Activated CD8-positive, alpha-beta T cell treated with anti-CD3 and anti-CD28 coated beads for 36 hours (primary cell): ENCODE measurements around the gene COL5A1. TPM values are rescaled to one million over a fixed set of nuclear protein-coding genes. Genes with fewer than 3 reads are reported as not detected.

Experiments
- ATAC-seq: fragments of 200-7000 bp; cut with Tn5 transposase; one replicate; pipeline ENCODE4 v1.10.0; 2021; ENCODE audit warnings: mild to moderate bottlenecking, moderate library complexity
- CTCF ChIA-PET: fragments of 350-600 bp; sonication (Branson Sonifier 250); formaldehyde crosslinking; loops from one replicate; lab custom pipeline; 2021; ENCODE audit warnings: antibody characterized with exemption; lab: Charles Lee
- POLR2A ChIA-PET: fragments of 350-600 bp; sonication (Branson Sonifier 250); formaldehyde crosslinking; loops from one replicate; lab custom pipeline; 2021; ENCODE audit warnings: antibody characterized with exemption; lab: Charles Lee
- DNase-seq: peaks from one replicate; pipeline ENCODE4 v3.0.0-alpha.2; 2020
- H3K27ac Mint-ChIP-seq: one replicate; pipeline ENCODE4 v1.8.0; 2021; ENCODE audit warnings: mild to moderate bottlenecking, mixed read lengths
- H3K27me3 Mint-ChIP-seq: one replicate; pipeline ENCODE4 v1.8.0; 2021; ENCODE audit warnings: mixed read lengths
- H3K36me3 Mint-ChIP-seq: one replicate; pipeline ENCODE4 v1.8.0; 2021; ENCODE audit warnings: low read depth, mixed read lengths
- H3K4me1 Mint-ChIP-seq: one replicate; pipeline ENCODE4 v1.8.0; 2021; ENCODE audit warnings: low read depth, mixed read lengths
- H3K4me3 Mint-ChIP-seq: one replicate; pipeline ENCODE4 v1.8.0; 2021; ENCODE audit warnings: mild to moderate bottlenecking, moderate library complexity, mixed read lengths
- H3K9me3 Mint-ChIP-seq: one replicate; pipeline ENCODE4 v1.8.0; 2021; ENCODE audit warnings: mixed read lengths
- CTCF ChIP-seq: fragments of 200-600 bp; IDR thresholded peaks from one replicate; pipeline ENCODE4 v1.8.0; 2022; ENCODE audit warnings: antibody characterized with exemption, mild to moderate bottlenecking
- intact Hi-C: fragments of 100-400 bp; cut with micrococcal nuclease; formaldehyde crosslinking; loops from one replicate; pipeline ENCODE4 v1.10.0; 2022
- total RNA-seq, 2 experiments: library from RNA; stranded (reverse); gene quantifications; one replicate each; pipeline ENCODE4 v1.2.3, GENCODE V29; 2021

COL5A1 gene
- total RNA-seq, 2 experiments from 2014 or later, result 0.29 to 0.34 TPM

GRCh38 chr9:134628354-134628736 is 13.3 kb upstream of the COL5A1 start:
- TF ChIP-seq CTCF, result no peak
- Mint-ChIP-seq H3K36me3 (no peaks in the 10 kb centered on the region), H3K27me3 (no peaks in the 10 kb centered on the region), H3K4me3 (no peak overlapping the region), H3K9me3 (no peaks in the 10 kb centered on the region), H3K4me1 (no peaks in the 10 kb centered on the region), H3K27ac (no peak overlapping the region)
- intact Hi-C loops, result no loop called here
- ATAC-seq (no peak), DNase-seq (no peak)
- ChIA-PET CTCF (no interaction called here), POLR2A (no interaction called here)

- Mint-ChIP-seq H3K9me3 (no peaks in the 10 kb centered on the region), H3K27me3 (no peaks in the 10 kb centered on the region), H3K4me1 (no peaks in the 10 kb centered on the region), H3K4me3 (no peak overlapping the region), H3K27ac (no peak overlapping the region), H3K36me3 (no peaks in the 10 kb centered on the region)
- intact Hi-C loops, result no loop called here
- ATAC-seq (no peak), DNase-seq (no peak)
- ChIA-PET CTCF (no interaction called here), POLR2A (no interaction called here)
- TF ChIP-seq CTCF, result no peak
These were observed 12.5 kb upstream of the COL5A1 start for GRCh38 chr9:134629061-134629585.

GRCh38 chr9:134629586-134630392 is 11.8 kb upstream of the COL5A1 start:
- no peak overlapping the region for H3K27ac Mint-ChIP-seq
- H3K27me3 Mint-ChIP-seq, result no peaks in the 10 kb centered on the region
- ChIA-PET CTCF (no interaction called here), POLR2A (no interaction called here)
- ATAC-seq, result no peak
- no peak for DNase-seq
- TF ChIP-seq CTCF, result no peak
- H3K9me3 Mint-ChIP-seq, result no peaks in the 10 kb centered on the region
- no peaks in the 10 kb centered on the region for H3K36me3 Mint-ChIP-seq
- no peak overlapping the region for H3K4me3 Mint-ChIP-seq
- no peaks in the 10 kb centered on the region for H3K4me1 Mint-ChIP-seq
- intact Hi-C loops, result no loop called here

GRCh38 chr9:134630393-134630790 is 11.2 kb upstream of the COL5A1 start:
- no peaks in the 10 kb centered on the region for H3K4me1 Mint-ChIP-seq
- TF ChIP-seq CTCF, result no peak
- ATAC-seq (no peak), DNase-seq (no peak)
- ChIA-PET CTCF (no interaction called here), POLR2A (no interaction called here)
- no peak overlapping the region for H3K27ac Mint-ChIP-seq
- H3K9me3 Mint-ChIP-seq, result no peaks in the 10 kb centered on the region
- H3K27me3 Mint-ChIP-seq, result no peaks in the 10 kb centered on the region
- intact Hi-C loops, result no loop called here
- no peak overlapping the region for H3K4me3 Mint-ChIP-seq
- no peaks in the 10 kb centered on the region for H3K36me3 Mint-ChIP-seq

GRCh38 chr9:134630861-134631260 is 10.7 kb upstream of the COL5A1 start:
- intact Hi-C loops, result no loop called here
- Mint-ChIP-seq H3K36me3 (no peaks in the 10 kb centered on the region), H3K4me3 (no peak overlapping the region), H3K9me3 (no peaks in the 10 kb centered on the region), H3K4me1 (no peaks in the 10 kb centered on the region), H3K27ac (no peak overlapping the region), H3K27me3 (no peaks in the 10 kb centered on the region)
- no peak for DNase-seq
- POLR2A ChIA-PET, result no interaction called here
- CTCF ChIA-PET, result no interaction called here
- TF ChIP-seq CTCF, result no peak
- no peak for ATAC-seq
